NCI-H1092 (cell line): ENCODE measurements around the gene ARRDC2.
"Not testable (repeated sequence)": the region's sequence is repeated elsewhere in the genome, so short reads cannot be mapped to it uniquely, and the experiment has no call there.

Source experiments
- DNase-seq: peaks from one replicate; lab custom pipeline; 2025; lab: John Stamatoyannopoulos, UW

The ARRDC2 gene

GRCh38 chr19:18016209-18016910 lies 8.4 kb downstream of the ARRDC2 start:
- DNase-seq = no peak

GRCh38 chr19:18017275-18018083 lies 9.5 kb downstream of the ARRDC2 start:
- no peak for DNase-seq

GRCh38 chr19:18020212-18021085 lies 12.5 kb downstream of the ARRDC2 start:
- DNase-seq = no peak

GRCh38 chr19:18021121-18021755 lies 13.3 kb downstream of the ARRDC2 start:
- DNase-seq = no peak

- DNase-seq = no peak
Observed at GRCh38 chr19:18023622-18024251, 15.8 kb downstream of the ARRDC2 start.

GRCh38 chr19:18027151-18027550 lies 19.2 kb downstream of the ARRDC2 start:
- no peak for DNase-seq

DNA sequence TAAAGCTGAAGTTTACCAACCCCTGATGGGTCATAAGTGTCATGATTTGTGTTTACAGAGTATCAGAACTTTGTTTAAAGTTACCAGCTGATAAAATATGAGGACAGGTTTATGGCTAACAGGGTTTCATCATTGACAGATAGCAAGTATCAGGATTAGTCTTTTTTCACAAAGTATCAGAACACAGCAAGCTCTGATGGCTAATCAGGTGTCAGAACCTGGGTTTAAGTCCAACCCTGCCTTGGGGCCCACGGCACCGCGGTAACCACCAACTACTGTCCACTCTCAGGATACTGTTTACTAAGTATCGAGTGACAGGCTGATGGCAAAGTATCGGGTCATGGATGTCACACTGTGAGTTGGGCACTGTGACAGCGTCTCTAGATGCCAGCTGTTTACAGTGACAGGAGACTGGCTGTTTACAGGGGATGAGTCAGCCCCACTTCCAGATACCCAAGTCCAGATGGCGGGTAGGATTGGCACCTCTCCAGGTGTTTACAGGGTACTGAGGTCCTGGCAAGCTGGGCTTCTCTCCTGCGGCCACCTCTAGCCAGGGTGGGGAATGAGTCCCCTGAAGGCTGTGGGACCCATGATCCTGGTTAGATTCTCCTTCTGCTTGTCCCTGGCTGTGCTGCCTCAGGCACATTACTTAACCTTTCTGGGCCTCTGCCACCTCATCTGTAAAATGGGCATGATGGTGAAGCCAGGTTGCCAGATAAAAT lies 21.8 kb downstream of the ARRDC2 start:
- DNase-seq = peak; percentile 76

GRCh38 chr19:18031401-18031800 lies 23.4 kb downstream of the ARRDC2 start:
- not testable (repeated sequence) for DNase-seq

GRCh38 chr19:18032102-18032501 lies 24.1 kb downstream of the ARRDC2 start:
- not testable (repeated sequence) for DNase-seq

DNA sequence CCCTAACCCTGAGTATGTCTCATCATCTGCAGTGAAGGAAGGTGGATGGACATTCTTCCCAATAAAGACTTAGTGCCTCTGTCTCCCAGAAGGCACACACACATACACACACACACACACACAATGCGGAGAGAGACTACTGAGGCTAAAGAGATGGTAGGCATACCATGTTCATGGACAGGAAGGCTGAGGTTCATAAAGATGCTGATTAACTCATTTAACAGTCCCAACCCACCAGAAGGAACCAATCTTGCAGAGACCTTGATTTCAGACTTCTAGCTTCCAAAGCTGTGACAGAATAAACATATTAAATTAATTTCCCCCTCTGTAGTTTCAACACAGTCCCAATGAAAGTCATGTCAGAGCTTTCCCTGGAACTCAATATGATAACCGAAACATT lies 33.1 kb downstream of the ARRDC2 start:
- no peak for DNase-seq

GRCh38 chr19:18043676-18044075 lies 35.7 kb downstream of the ARRDC2 start:
- no peak for DNase-seq

DNA sequence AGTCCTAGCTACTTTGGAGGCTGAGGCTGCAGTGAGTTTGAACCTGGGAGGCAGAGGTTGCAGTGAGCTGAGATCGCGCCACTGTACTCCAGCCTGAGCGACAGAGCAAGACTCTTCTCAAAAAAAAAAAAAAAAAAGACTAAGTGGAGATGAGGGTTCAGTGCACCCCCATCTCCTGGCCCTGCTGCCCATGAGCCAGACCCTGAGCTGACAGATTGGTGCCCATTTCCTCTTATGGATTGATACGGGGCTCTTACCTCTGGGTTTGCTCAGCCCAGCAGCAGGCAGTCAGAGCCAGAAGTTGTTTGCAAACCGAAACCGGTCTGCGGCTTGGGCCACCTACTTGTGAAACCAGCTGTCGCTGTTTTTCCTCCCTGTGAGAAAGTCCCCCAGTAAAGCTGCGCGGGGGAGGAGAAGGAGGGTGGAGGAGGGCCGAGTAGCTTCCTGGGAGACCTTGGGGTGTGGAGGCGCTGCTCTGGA lies 36.9 kb downstream of the ARRDC2 start:
- peak; percentile 31 for DNase-seq

GRCh38 chr19:18045307-18046050 lies 37.5 kb downstream of the ARRDC2 start:
- no peak for DNase-seq

- DNase-seq = no peak
Observed at GRCh38 chr19:18046059-18046718, 38.2 kb downstream of the ARRDC2 start.

GRCh38 chr19:18049385-18049784 lies 41.4 kb downstream of the ARRDC2 start:
- no peak for DNase-seq

- no peak for DNase-seq
Observed at GRCh38 chr19:18051887-18052286, 43.9 kb downstream of the ARRDC2 start.

DNA sequence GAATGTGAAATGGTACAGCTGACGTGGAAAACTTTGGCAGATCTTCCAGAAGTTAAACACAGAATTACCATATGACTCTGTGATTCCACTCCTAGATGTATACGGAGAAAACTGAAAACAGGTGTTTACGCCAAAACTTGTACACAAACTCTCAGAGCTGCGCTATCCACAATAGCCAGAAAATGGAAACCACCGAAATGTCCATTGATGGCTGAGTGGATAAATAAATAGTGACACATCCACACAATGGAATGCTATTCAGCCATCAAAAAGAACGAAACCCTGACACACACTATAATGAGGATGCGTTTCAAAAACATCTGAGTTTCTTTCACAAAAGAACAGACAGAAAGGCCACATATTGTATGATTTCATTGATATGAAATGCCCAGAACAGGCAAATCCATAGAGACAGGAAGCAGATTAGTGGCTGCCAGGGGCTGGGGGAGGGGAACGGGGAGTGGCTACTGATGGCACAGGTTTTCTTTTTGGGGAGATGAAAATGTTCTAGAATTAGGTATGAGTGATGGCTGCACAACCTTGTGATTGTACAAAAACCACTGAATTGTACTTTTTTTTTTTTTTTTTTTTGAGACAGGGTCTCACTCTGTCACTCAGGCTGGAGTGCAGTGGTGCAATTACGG lies 45.7 kb downstream of the ARRDC2 start:
- no peak for DNase-seq

- no peak for DNase-seq
Observed at GRCh38 chr19:18055967-18056366, 48.0 kb downstream of the ARRDC2 start.

- no peak for DNase-seq
Observed at GRCh38 chr19:18057557-18057956, 49.6 kb downstream of the ARRDC2 start.
